ENCODE measurements around the gene SGK2.
"Not testable (repeated sequence)": the region's sequence is repeated elsewhere in the genome, so short reads cannot be mapped to it uniquely, and the experiment has no call there.

SGK2 gene

GRCh38 chr20:43603124-43603523 is 44.3 kb downstream of the SGK2 start:
- DNase-seq (ENCODE audit: low read depth) = no peak

DNA sequence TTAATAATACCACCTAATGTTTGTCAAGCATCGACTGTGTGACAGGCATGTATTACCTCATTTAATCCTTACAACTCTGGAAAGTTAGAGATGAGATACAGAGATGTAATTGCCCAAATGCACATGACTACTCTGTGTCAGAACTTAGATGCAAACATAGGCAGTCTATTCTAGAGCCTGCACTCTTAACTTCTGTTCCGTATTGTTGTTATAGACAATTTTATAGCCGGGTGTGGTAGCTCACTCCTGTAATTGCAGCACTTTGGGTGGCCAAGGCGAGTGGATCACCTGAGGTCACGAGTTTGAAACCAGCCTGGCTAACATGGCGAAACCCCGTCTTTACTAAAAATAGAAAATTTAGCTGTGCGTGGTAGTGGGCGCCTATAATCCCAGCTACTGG is 46.9 kb downstream of the SGK2 start:
- no peak for DNase-seq (ENCODE audit: low read depth)

GRCh38 chr20:43607278-43607677 is 48.5 kb downstream of the SGK2 start:
- not testable (repeated sequence) for DNase-seq (ENCODE audit: low read depth)

- no peak for DNase-seq (ENCODE audit: low read depth)
Measured at GRCh38 chr20:43631598-43631997, 72.8 kb downstream of the SGK2 start.

All from fibroblast of the conjunctiva (primary cell).